Measurements from ENCODE around the gene IFNG-AS1.

IFNG-AS1 gene

GRCh38 chr12:67989184-67989920, at the start of gene IFNG-AS1:
IFNG-AS1 (plus strand) TSS chr12:67989447.
- DNase-seq (ENCODE audit: insufficient read length, low spot score) (no peak), FAIRE-seq (no peak)
- TF ChIP-seq CTCF (IDR thresholded peaks at IDR 0.05; ENCODE audit: insufficient read depth, missing control alignments): no peak

GRCh38 chr12:67939611-67940010, 49.6 kb upstream of the IFNG-AS1 start:
- DNase-seq (ENCODE audit: insufficient read length, low spot score) (no peak), FAIRE-seq (no peak)
- no peak for TF ChIP-seq CTCF (IDR thresholded peaks at IDR 0.05; ENCODE audit: insufficient read depth, missing control alignments)

- FAIRE-seq (no peak), DNase-seq (ENCODE audit: insufficient read length, low spot score) (no peak)
These were observed 48.4 kb upstream of the IFNG-AS1 start for GRCh38 chr12:67940780-67941243.

GRCh38 chr12:67942724-67943123, 46.5 kb upstream of the IFNG-AS1 start:
- DNase-seq (ENCODE audit: insufficient read length, low spot score) (no peak), FAIRE-seq (no peak)
- TF ChIP-seq CTCF (IDR thresholded peaks at IDR 0.05; ENCODE audit: insufficient read depth, missing control alignments): no peak

More at GRCh38 chr12:67940780-67941243, 48.4 kb upstream of the IFNG-AS1 start:
- TF ChIP-seq CTCF (IDR thresholded peaks at IDR 0.05; ENCODE audit: insufficient read depth, missing control alignments): no peak

- DNase-seq (ENCODE audit: insufficient read length, low spot score) (no peak), FAIRE-seq (peak; percentile 63)
- TF ChIP-seq CTCF (IDR thresholded peaks at IDR 0.05; ENCODE audit: insufficient read depth, missing control alignments): peak; percentile 83
These were observed 45.9 kb upstream of the IFNG-AS1 start for GRCh38 chr12:67943141-67943892.

GRCh38 chr12:67944093-67944492, 45.2 kb upstream of the IFNG-AS1 start:
- DNase-seq (ENCODE audit: insufficient read length, low spot score): no peak
- FAIRE-seq: no peak
- TF ChIP-seq CTCF (IDR thresholded peaks at IDR 0.05; ENCODE audit: insufficient read depth, missing control alignments): no peak

- FAIRE-seq (no peak), DNase-seq (ENCODE audit: insufficient read length, low spot score) (no peak)
- no peak for TF ChIP-seq CTCF (IDR thresholded peaks at IDR 0.05; ENCODE audit: insufficient read depth, missing control alignments)
These were observed 36.5 kb upstream of the IFNG-AS1 start for GRCh38 chr12:67952787-67953186.

Measured in D721Med (cell line).